Measurements from ENCODE around the gene SENP1. TPM values are rescaled to one million over a fixed set of nuclear protein-coding genes. Genes with fewer than 3 reads are reported as not detected.
A peak's percentile ranks its signal among the peaks of the same experiment; 100 is the strongest.

SENP1 gene
- total and polyA plus RNA-seq, 2 of the 4 experiments (the other 2 are of a cell fraction): 7.2 to 25.3 TPM

- no peak overlapping the region for H3K4ac ChIP-seq (ENCODE audit: low read depth, low read length)
- no peak overlapping the region for H3K4me2 ChIP-seq (ENCODE audit: low read depth, low read length)
- no peak overlapping the region for H4K5ac ChIP-seq (ENCODE audit: low read depth, low read length)
- dilution Hi-C loops (cut with HindIII; ENCODE audit: low sequenced_read_pairs, unreplicated experiment): no loop called here
- H3K9me3 ChIP-seq (ENCODE audit: control insufficient read depth, insufficient read depth, low read length): no peaks in the 10 kb centered on the region
- H3K9me1 ChIP-seq (ENCODE audit: insufficient read depth, low read length): peaks cover 10% of the 10 kb centered on the region; the same call in 1 of the 2 replicates
- intact Hi-C loops (cut with micrococcal nuclease): no loop called here
- no peak overlapping the region for H3K27ac ChIP-seq (ENCODE audit: insufficient read depth, low read length)
- H3K23ac ChIP-seq (ENCODE audit: low read depth, low read length): no peak overlapping the region
- H2AK9ac ChIP-seq (replicated peaks; ENCODE audit: low read depth, low read length, poor library complexity): no peak overlapping the region
- ATAC-seq (ENCODE audit: low read depth): no peak
- WGBS, 2 experiments (ENCODE audit: extremely low coverage in 2 of 2, insufficient read length in 1 of 2): no CpG with 5 or more reads among the region's 1 CpG
- no peak overlapping the region for H3K14ac ChIP-seq (replicated peaks; ENCODE audit: low read depth, low read length)
- peaks cover 11% of the 10 kb centered on the region for H3K4me1 ChIP-seq (ENCODE audit: control insufficient read depth, insufficient read depth, low read length)
- H2AFZ ChIP-seq (replicated peaks; ENCODE audit: low read length, poor library complexity): no peak overlapping the region
- H3K56ac ChIP-seq (ENCODE audit: extremely low read depth, insufficient read depth, low read length): no peak overlapping the region
- H2BK20ac ChIP-seq (ENCODE audit: low read depth, low read length): no peak overlapping the region
- ChIA-PET CTCF (interaction anchor here (0.5 to 0.7 kb wide), 2 partner anchors 9 to 45 kb away, joined by 3 to 5 read pairs; no protein-coding TSS in a partner anchor), POLR2A (ENCODE audit: unreplicated experiment) (no interaction called here)
- TF ChIP-seq POLR2A (IDR thresholded peaks at IDR 0.05; ENCODE audit: low read depth, low read length): no peak
- no peak for TF ChIP-seq CEBPB (IDR thresholded peaks at IDR 0.05; ENCODE audit: low read depth, low read length)
- no peak for TF ChIP-seq BHLHE40 (IDR thresholded peaks at IDR 0.05; ENCODE audit: low read depth, low read length)
- TF ChIP-seq SMC3 (IDR thresholded peaks at IDR 0.05; ENCODE audit: low read depth, low read length): no peak
- TF ChIP-seq FOS (IDR thresholded peaks at IDR 0.05; ENCODE audit: low read depth, low read length): no peak
- TF ChIP-seq MAFK (IDR thresholded peaks at IDR 0.05; ENCODE audit: low read depth, low read length): no peak
- no peak for TF ChIP-seq CTCF (conservative IDR thresholded peaks at IDR 0.05; ENCODE audit: low read depth, low read length)
- no peak for TF ChIP-seq RAD21 (IDR thresholded peaks at IDR 0.05; ENCODE audit: low read length)
- TF ChIP-seq MXI1 (IDR thresholded peaks at IDR 0.05; ENCODE audit: borderline replicate concordance, low read depth, low read length): no peak
- no peaks in the 10 kb centered on the region for H3K79me1 ChIP-seq (ENCODE audit: low read depth in 1 of 2, low read length in 2 of 2)
- no peak overlapping the region for H2AK5ac ChIP-seq (ENCODE audit: low read depth, low read length)
- H3K4me3 ChIP-seq (ENCODE audit: insufficient read depth, low read depth, low read length): no peak overlapping the region
- no peaks in the 10 kb centered on the region for H3K36me3 ChIP-seq (ENCODE audit: control insufficient read depth, insufficient read depth, low read length)
- no peak overlapping the region for H2BK5ac ChIP-seq (ENCODE audit: low read depth, low read length, poor library complexity, severe bottlenecking)
- no peak overlapping the region for H2BK120ac ChIP-seq (ENCODE audit: low read depth, low read length)
- H4K8ac ChIP-seq (ENCODE audit: low read depth in 2 of 2, low read length in 2 of 2): no peak overlapping the region
- no peak overlapping the region for H4K91ac ChIP-seq (ENCODE audit: insufficient read depth, low read depth, low read length)
- in situ Hi-C loops (cut with MboI; ENCODE audit: low sequenced_read_pairs): no loop called here
- no TSS peak for BruUV-seq (replicated peaks)
- peaks cover 38% of the 10 kb centered on the region for H3K27me3 ChIP-seq (ENCODE audit: control insufficient read depth, insufficient read depth, low read length)
- no peak overlapping the region for H3K9ac ChIP-seq (ENCODE audit: low read depth, low read length)
- no peak overlapping the region for H3K18ac ChIP-seq (ENCODE audit: low read depth, low read length)
- H2BK15ac ChIP-seq (ENCODE audit: low read depth, low read length): no peak overlapping the region
- no peaks in the 10 kb centered on the region for H4K20me1 ChIP-seq (ENCODE audit: insufficient read depth, low read length)
- DNase-seq: peak; percentile 4
These were observed 73.3 kb downstream of the SENP1 start for GRCh38 chr12:48032597-48032996.

All from IMR-90 (cell line).